Spinal cord (tissue), 10 donors: Measurements from ENCODE around the gene GRIN2C. TPM values are rescaled to one million over a fixed set of nuclear protein-coding genes. Genes with fewer than 3 reads are reported as not detected.

ENCODE experiments used
- DNase-seq, 6 donors: peaks; one replicate each; pipeline versions ENCODE4 v3.0.0 to v3.0.0-alpha.2; 2013 to 2015; ENCODE audit warnings: low spot score in 6 of 6, low read depth in 4 of 6
- H3K27ac ChIP-seq: one replicate; pipeline ENCODE4 v1.5.1; 2013; ENCODE audit warnings: low read depth, low read length, control low read depth
- H3K27me3 ChIP-seq: one replicate; pipeline ENCODE4 v1.6.1; 2013; ENCODE audit warnings: low read length; ENCODE audit not compliant: control insufficient read depth, insufficient read depth
- H3K36me3 ChIP-seq: one replicate; pipeline ENCODE4 v1.6.1; 2013; ENCODE audit warnings: low read length; ENCODE audit not compliant: control insufficient read depth, insufficient read depth
- H3K4me1 ChIP-seq: one replicate; pipeline ENCODE4 v1.6.1; 2013; ENCODE audit warnings: low read length; ENCODE audit not compliant: control insufficient read depth, insufficient read depth
- H3K4me3 ChIP-seq: one replicate; pipeline ENCODE4 v1.5.1; 2013; ENCODE audit warnings: low read depth, low read length, control low read depth
- H3K9me3 ChIP-seq: one replicate; pipeline ENCODE4 v1.6.1; 2013; ENCODE audit warnings: low read length; ENCODE audit not compliant: control insufficient read depth, insufficient read depth
- WGBS: methylation state at CpG from one replicate; pipeline ENCODE4 v1.1.5; 2013; ENCODE audit warnings: missing lambda C conversion rate; ENCODE audit not compliant: insufficient coverage; 5-methylcytosine and 5-hydroxymethylcytosine counted together
- polyA plus RNA-seq, 2 donors: library from polyadenylated mRNA; unstranded; fragments of 120-200 nt; gene quantifications; one replicate each; pipeline ENCODE4 v1.2.1, GENCODE V29; 2013; ENCODE audit not compliant: insufficient read length in 2 of 2
- total RNA-seq, 2 donors: library from RNA; depleted of rRNA in 1 of 2; stranded (reverse); fragments of 120-200 nt in 1 of 2; fragments of >200 nt in 1 of 2; gene quantifications; one replicate each; pipeline versions ENCODE4 v1.2.3 to v1.2.4, GENCODE V29; 2013 to 2014
- donor health status: healthy.

GRIN2C gene
- total and polyA plus RNA-seq, 4 donors, result 1.5 to 3.5 (median 2.6) TPM

DNA sequence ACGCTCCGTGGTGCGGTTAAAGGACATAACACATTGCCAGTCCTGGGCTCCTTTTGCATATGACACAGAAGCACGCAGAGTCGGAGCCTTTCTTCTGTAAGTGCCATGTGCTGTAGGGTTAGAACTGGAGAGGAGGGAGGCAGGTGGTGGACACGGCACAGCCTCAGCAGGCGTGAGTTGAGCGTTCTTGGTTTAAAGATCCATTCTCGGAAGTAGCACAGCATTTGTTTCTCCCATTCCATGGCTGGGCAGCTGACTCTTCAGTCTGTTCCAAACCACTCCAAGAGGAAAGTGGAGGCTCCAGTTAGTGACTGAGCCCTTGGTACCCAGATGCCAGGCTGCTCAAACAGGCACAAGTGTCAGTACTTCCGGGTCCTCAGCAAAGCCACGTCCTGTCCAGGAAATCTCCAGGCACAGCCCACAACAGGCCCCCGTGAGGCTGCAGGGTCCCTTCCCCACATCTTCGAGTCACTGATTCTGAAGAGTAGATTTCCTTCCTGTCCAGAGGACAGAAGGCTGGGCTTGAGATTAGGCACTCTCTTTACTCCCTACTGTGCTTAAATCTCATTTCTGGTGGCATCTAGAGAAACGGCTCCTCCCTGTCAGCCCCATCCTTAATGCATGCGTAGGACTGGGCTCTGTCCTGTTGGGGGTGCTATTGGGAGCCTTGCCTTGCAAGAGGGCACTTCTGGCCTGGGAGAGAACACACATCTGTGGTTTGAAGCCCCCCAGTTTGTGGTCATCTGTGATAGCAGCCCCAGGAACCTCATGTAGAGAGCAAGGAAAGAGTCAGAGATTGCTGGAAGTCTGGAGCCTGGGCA is 43.9 kb downstream of the GRIN2C start:
- Histone ChIP-seq H3K27ac (no peak overlapping the region), H3K9me3 (no peaks in the 10 kb centered on the region), H3K4me1 (peaks cover 50% of the 10 kb centered on the region), H3K27me3 (no peaks in the 10 kb centered on the region), H3K4me3 (no peak overlapping the region), H3K36me3 (peaks cover 45% of the 10 kb centered on the region)
- DNase-seq, result no peak
- WGBS, result 90% methylated on average over 12 of the region's 15 CpGs

DNA sequence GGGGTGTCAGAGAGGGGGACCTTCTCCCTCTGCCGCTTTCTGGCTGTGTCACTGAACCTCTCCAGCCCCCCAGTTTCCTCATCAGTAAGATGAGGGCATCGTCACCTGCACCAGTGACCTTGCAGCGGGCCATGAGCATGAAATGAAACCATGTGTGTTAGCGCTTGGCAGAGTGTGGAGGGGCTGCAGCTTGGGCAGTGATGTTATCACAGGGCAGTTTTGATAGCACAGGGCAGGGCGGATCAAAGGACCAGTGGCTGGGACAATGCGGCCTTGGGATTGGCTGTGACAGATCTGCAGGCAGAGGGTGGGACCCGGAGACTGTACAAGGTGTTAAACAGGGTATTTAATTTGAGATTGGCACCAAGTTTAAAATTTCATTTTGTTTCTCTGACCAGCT is 44.6 kb downstream of the GRIN2C start:
- DNase-seq, result no peak
- 95% methylated on average over 6 of the region's 7 CpGs for WGBS
- H3K9me3 ChIP-seq, result no peaks in the 10 kb centered on the region
- H3K4me3 ChIP-seq, result no peak overlapping the region
- H3K27ac ChIP-seq, result no peak overlapping the region
- H3K4me1 ChIP-seq, result peaks cover 49% of the 10 kb centered on the region
- H3K27me3 ChIP-seq, result no peaks in the 10 kb centered on the region
- H3K36me3 ChIP-seq, result peaks cover 38% of the 10 kb centered on the region

DNA sequence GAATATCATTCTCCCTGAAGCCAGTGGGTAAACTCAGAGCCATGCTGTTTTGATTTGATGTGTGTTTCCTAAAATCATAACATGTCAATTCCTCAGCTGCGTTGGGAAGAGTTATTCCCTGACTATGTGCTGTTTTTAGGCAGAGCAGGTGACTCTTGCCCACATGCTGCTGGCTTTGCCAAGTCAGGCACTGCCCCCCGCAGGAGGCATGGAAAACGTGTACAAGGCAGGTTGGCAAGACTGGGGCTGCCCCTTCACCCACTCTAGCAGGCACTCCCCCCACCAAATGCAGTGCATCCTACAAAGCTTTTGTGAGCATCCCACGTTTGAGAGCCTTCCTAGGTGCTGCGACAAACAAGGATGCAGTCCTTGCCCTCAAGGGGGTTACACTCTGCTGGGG is 45.2 kb downstream of the GRIN2C start:
- H3K27ac ChIP-seq, result no peak overlapping the region
- no peaks in the 10 kb centered on the region for H3K27me3 ChIP-seq
- H3K4me1 ChIP-seq, result peaks cover 48% of the 10 kb centered on the region
- DNase-seq, result no peak
- peaks cover 36% of the 10 kb centered on the region for H3K36me3 ChIP-seq
- 87% methylated on average over 4 of the region's 5 CpGs for WGBS
- H3K4me3 ChIP-seq, result no peak overlapping the region
- H3K9me3 ChIP-seq, result no peaks in the 10 kb centered on the region

DNA sequence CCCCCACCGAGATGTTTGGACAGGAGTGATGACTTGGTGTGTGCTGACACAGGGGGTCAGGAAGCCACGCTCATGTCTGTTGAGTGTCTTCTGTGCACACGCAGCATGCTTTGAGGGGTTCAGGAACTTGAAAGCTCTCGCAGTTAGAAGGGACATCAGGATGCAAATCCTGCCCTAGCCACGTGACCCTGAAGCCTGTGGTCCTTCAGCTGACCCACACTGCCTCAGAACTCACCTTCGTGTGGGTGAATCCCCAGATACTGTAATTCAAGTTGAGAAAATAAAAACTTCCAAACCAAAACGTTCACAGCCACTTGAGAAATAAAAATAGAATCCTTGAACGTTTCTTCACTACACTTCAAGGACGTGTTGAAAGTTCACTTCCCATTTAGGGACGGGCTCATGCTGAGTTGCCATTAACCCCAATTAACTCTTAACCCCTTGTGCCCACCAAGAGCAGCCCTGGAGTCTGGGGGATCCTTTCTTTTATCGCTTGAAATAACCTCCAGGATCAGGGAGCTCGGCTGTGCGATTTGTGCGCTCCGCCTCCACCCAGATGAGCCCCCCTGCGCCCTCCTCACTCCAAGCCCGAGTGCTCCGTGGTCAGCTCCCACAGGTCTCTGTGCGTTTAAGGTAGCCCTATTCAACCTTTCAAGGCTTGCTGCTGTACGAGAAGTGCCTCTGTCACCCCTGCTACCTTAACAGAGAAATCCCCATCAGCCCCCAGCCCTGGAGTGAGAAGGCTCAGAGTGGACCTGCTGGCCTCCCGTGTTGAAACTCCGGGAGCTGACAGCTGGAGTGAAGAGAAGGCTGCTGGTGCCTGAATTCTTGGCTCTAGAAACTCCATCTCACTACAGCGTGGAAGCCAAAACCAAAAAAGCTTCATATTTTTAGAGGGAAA is 47.3 kb downstream of the GRIN2C start:
- Histone ChIP-seq H3K4me3 (no peak overlapping the region), H3K36me3 (peaks cover 36% of the 10 kb centered on the region), H3K4me1 (peaks cover 52% of the 10 kb centered on the region), H3K27ac (peak overlapping the region; percentile 29), H3K27me3 (no peaks in the 10 kb centered on the region), H3K9me3 (no peaks in the 10 kb centered on the region)
- 45% methylated on average over 17 of the region's 23 CpGs for WGBS
- DNase-seq, result peak in 1 of 6 donors; percentile 61

DNA sequence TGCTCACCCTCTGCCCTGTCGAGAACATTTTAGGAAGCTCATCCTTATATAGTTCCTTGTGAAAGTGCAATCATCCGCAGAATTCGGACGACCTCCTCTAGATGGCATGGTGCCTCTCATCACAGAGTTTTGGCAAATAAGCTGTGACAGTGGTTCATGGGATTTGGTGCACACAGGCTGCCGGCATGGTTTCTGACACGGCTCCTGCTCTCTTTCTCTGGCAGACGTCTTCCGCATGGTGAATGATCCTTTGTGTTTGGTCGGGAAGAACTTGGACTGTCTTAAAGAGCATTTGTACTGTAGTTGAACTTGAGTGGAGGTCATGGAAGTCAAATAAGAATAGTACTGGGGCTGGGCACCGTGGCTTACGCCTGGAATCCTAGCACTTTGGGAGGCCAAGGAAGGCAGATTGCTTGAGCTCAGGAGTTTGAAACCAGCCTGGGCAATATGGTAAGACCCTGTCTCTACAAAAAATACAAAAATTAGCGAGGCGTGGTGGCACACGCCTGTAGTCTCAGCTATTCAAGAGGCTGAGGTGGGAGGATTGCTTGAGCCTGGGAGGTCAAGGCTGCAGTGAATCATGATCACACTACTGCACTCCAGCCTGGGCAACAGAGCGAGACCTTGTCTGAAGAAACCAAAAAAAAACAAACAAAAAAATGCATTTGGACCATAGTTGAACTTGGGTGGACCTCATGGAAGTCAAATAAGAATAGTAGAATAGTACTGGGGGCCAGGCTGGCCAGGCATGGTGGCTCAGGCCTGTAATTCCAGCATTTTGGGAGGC is 48.8 kb downstream of the GRIN2C start:
- WGBS, result 43% methylated on average over 12 of the region's 15 CpGs
- peak in 2 of 6 donors; percentile 16 to 72 for DNase-seq
- H3K4me3 ChIP-seq, result no peak overlapping the region
- peaks cover 62% of the 10 kb centered on the region for H3K4me1 ChIP-seq
- H3K36me3 ChIP-seq, result peaks cover 43% of the 10 kb centered on the region
- H3K27ac ChIP-seq, result no peak overlapping the region
- H3K9me3 ChIP-seq, result no peaks in the 10 kb centered on the region
- H3K27me3 ChIP-seq, result no peaks in the 10 kb centered on the region

DNA sequence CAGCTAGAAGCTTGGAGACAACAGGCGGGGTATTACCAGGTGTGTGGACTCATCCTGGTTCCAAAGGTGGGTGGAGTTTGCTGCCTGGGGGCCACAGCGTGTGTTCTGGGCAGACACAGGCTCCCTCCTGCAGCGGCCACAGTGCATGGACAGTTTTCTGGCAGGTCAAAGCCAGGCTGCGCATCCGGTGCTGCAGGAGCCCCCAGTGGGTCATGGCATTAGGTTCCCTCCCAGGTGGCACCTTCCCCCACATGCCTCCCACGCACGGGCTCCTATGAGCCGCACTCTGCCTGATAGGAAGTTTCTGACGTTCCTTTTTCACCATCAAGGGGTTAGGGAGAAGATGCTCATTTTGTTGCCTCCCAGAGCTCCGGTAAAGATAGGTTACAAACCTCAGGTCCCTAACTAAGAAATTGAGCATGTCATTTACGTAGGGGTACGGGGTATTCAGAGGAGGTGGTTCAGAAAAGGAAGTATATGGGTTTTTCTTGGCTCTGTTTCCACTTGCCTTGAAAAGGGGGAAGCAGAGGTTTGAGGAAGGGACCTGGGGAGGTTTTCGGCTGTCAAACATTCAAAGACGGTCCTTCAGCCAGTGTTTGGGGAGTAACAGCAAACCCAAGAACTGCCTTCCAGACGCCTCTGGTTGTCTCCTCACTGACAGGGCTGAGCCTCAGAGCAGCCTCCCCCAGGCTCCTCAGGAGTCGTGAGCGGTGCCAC is 50.8 kb downstream of the GRIN2C start:
- H3K9me3 ChIP-seq, result no peaks in the 10 kb centered on the region
- no peak overlapping the region for H3K4me3 ChIP-seq
- no peak overlapping the region for H3K27ac ChIP-seq
- peaks cover 54% of the 10 kb centered on the region for H3K36me3 ChIP-seq
- WGBS, result 90% methylated on average over 9 of the region's 17 CpGs
- H3K4me1 ChIP-seq, result peaks cover 62% of the 10 kb centered on the region
- DNase-seq, result no peak
- H3K27me3 ChIP-seq, result no peaks in the 10 kb centered on the region

DNA sequence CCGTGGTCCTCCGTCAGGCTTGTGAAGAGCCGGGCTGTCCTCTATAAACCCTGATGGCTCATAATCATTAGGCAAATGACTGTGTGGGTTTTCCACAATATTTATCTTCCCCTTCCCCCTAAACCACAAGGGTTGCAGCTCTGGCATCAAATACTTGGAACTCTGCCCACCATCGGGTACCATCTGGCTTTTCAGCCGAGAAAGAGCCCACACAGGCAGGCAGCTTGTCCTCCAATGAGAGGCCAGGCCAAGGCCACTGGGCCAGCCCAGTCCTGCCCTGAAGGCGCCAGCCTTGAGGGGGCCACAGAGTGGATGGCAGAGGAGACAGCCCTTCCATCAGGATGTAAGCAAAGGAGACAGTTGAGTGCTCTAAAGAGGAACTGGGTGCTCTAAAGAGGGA is 51.8 kb downstream of the GRIN2C start:
- Histone ChIP-seq H3K4me3 (no peak overlapping the region), H3K27ac (peak overlapping the region; percentile 40), H3K36me3 (peaks cover 56% of the 10 kb centered on the region), H3K4me1 (peaks cover 59% of the 10 kb centered on the region), H3K9me3 (no peaks in the 10 kb centered on the region), H3K27me3 (no peaks in the 10 kb centered on the region)
- peak in 2 of 6 donors; percentile 93 for DNase-seq
- 37% methylated on average over 6 of the region's 6 CpGs for WGBS

DNA sequence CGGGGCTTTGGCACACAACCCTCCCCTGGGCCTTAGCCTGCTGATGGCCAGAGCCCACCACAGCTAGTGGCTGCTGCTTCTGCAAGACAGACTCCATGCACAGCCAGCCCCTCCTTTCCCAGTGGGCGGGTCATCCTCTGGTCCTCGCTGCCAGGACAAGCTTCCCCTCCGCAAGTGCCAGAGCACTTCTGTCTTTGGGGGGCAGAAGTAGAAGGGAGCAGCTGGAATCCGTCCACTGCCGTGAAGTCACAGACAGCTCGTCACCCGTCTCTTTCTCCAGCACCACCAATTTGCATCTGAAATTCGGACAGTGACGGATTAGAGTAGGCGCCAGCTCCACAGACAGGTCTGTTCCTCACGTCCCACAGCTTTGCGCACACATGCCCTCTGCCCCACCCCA is 52.2 kb downstream of the GRIN2C start:
- no peak overlapping the region for H3K4me3 ChIP-seq
- H3K9me3 ChIP-seq, result no peaks in the 10 kb centered on the region
- no peaks in the 10 kb centered on the region for H3K27me3 ChIP-seq
- peak in 2 of 6 donors; percentile 51 to 67 for DNase-seq
- H3K36me3 ChIP-seq, result peaks cover 52% of the 10 kb centered on the region
- WGBS, result 43% methylated on average over 13 of the region's 13 CpGs
- H3K27ac ChIP-seq, result peak overlapping the region; percentile 40
- peaks cover 54% of the 10 kb centered on the region for H3K4me1 ChIP-seq

DNA sequence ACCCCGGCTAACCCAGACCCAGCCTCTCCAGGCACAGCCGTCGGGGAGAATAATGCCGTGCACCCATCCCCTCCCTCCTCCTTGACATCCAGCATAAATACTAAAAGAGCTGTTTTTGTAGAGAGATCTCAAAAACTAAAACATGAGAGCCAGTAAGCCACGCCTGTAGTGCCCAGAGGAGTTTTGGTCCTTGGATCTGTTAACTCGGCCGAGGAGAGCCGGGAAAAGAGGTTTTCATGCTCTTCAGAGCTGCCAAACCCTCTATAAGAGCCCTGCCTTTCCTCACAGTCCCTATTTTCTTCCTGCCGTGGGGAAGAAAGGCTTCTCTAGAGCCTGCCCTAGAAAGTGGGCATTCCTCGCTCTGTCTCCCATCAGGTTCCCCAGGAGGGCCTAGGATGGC is 53.4 kb downstream of the GRIN2C start:
- 40% methylated on average over 1 of the region's 10 CpGs for WGBS
- no peak overlapping the region for H3K4me3 ChIP-seq
- DNase-seq, result no peak
- no peaks in the 10 kb centered on the region for H3K27me3 ChIP-seq
- no peaks in the 10 kb centered on the region for H3K9me3 ChIP-seq
- H3K4me1 ChIP-seq, result peaks cover 46% of the 10 kb centered on the region
- H3K27ac ChIP-seq, result no peak overlapping the region
- peaks cover 59% of the 10 kb centered on the region for H3K36me3 ChIP-seq
